WERI-Rb-1 (cell line): ENCODE data around the gene SV2C.
A peak's percentile ranks its signal among the peaks of the same experiment; 100 is the strongest.

ENCODE experiments used
- DNase-seq: peaks from one replicate; pipeline ENCODE4 v3.0.0-alpha.2; 2020
- H3K27ac ChIP-seq: fragments of 250-450 bp; sonication (Bioruptor Pico); 2 replicates; pipeline ENCODE4 v1.5.1; 2020; ENCODE audit warnings: mild to moderate bottlenecking, moderate library complexity
- H3K27me3 ChIP-seq: fragments of 250-450 bp; sonication (Bioruptor Pico); 2 replicates; pipeline ENCODE4 v1.5.1; 2021; ENCODE audit warnings: mild to moderate bottlenecking, low read depth, moderate library complexity; ENCODE audit not compliant: insufficient read depth, severe bottlenecking
- H3K36me3 ChIP-seq: fragments of 250-450 bp; sonication (Bioruptor Pico); 2 replicates; pipeline ENCODE4 v1.5.1; 2020; ENCODE audit warnings: mild to moderate bottlenecking, moderate library complexity
- H3K4me3 ChIP-seq: 2 replicates; pipeline ENCODE4 v1.5.1; 2011; ENCODE audit warnings: low read depth, mild to moderate bottlenecking, control low read depth, low read length
- H3K9me3 ChIP-seq: fragments of 250-450 bp; sonication (Bioruptor Pico); 2 replicates; pipeline ENCODE4 v1.5.1; 2021; ENCODE audit warnings: mild to moderate bottlenecking, moderate library complexity; ENCODE audit not compliant: severe bottlenecking
- TF ChIP-seq, protein P1 (sequence below): IDR thresholded peaks from 2 replicates; pipeline ENCODE4 v1.5.1; 2011; ENCODE audit warnings: low read depth, mild to moderate bottlenecking, control low read depth, inconsistent platforms, low read length

Gene SV2C

DNA sequence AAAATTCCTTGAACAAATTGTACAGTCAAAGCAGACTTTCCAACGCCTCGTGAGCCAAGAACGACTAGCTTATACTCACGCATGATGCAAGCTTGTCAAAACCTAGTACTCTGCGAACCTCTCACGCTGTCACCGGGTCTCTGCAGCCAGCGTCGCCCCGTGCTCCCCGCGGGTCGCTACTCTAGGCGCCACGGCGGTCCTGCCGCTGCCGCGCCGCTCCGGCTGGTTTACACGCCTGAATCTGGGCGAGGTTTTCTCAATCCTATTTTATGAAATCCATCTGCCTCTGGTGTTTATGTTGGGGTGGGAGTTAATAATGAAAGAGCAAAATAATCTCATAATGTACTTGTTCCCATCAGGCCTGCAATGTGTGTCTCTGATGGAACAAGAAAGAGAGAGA lies 90.9 kb downstream of the SV2C start:
- H3K27ac ChIP-seq: no peak overlapping the region
- no peaks in the 10 kb centered on the region for H3K27me3 ChIP-seq
- no peak overlapping the region for H3K4me3 ChIP-seq
- H3K9me3 ChIP-seq: no peaks in the 10 kb centered on the region
- TF ChIP-seq, protein P1, sequence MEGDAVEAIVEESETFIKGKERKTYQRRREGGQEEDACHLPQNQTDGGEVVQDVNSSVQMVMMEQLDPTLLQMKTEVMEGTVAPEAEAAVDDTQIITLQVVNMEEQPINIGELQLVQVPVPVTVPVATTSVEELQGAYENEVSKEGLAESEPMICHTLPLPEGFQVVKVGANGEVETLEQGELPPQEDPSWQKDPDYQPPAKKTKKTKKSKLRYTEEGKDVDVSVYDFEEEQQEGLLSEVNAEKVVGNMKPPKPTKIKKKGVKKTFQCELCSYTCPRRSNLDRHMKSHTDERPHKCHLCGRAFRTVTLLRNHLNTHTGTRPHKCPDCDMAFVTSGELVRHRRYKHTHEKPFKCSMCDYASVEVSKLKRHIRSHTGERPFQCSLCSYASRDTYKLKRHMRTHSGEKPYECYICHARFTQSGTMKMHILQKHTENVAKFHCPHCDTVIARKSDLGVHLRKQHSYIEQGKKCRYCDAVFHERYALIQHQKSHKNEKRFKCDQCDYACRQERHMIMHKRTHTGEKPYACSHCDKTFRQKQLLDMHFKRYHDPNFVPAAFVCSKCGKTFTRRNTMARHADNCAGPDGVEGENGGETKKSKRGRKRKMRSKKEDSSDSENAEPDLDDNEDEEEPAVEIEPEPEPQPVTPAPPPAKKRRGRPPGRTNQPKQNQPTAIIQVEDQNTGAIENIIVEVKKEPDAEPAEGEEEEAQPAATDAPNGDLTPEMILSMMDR: no peak
- H3K36me3 ChIP-seq: no peaks in the 10 kb centered on the region
- DNase-seq: no peak

DNA sequence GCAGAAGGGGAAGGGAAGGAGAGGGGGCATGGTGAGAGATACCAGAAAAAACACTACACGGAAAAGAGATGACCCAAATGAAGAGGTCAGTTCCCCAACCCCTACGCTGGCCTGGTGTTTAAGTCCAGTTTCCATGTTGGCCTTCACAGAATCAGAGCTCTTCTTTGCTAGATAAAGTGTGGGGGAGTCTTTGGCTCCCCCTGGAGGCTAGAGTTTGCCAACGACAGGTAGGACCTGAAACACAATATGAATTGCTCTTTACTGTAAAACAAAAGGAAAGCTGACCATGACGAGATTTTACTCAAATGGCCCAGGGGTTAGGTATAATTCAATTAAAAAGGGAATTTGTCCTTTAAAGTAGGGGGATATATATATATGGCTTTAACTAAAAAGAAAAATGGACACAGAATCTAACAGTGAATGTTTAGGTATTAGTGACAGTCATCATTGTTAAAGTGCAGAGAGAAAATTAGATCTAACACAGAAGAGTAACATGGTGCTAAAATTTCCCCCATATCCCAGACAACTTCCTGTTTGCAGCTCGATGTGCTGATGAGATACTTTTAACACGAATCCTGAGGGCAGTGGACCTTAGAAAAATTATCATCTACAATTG lies 92.0 kb downstream of the SV2C start:
- H3K27me3 ChIP-seq: no peaks in the 10 kb centered on the region
- H3K27ac ChIP-seq: no peak overlapping the region
- TF ChIP-seq, protein P1: peak; percentile 77
- no peak overlapping the region for H3K4me3 ChIP-seq
- DNase-seq: peak; percentile 75
- H3K36me3 ChIP-seq: no peaks in the 10 kb centered on the region
- H3K9me3 ChIP-seq: no peaks in the 10 kb centered on the region

DNA sequence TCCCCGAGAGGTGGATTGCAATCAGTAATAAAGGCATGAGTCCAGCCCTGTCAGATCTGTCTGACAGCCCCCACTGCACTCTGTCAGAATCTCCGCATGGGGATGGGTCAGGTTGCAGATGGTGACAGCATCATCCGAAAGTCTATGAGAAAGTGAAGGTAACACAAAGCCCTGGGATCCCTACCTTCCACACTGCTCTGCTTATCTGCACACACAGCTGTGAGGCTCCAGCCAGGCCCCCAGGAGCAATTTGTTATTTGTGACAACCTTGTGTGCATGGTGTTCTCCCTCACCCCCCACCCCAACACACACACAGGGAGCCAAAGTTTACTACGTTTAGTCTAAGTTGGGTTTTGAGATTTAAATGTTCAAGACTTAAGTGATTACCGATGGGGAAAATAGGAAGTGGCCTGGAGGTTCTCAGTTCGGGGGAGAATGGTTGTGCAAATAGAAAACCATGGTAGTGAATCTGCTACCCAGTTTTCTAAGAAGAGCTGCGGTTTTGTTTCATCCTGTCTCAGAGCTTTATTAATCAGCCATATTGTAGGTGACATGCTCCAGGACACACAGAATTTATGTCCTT lies 92.7 kb downstream of the SV2C start:
- no peak overlapping the region for H3K27ac ChIP-seq
- no peaks in the 10 kb centered on the region for H3K9me3 ChIP-seq
- TF ChIP-seq, protein P1: no peak
- no peaks in the 10 kb centered on the region for H3K36me3 ChIP-seq
- no peak overlapping the region for H3K4me3 ChIP-seq
- no peaks in the 10 kb centered on the region for H3K27me3 ChIP-seq
- peak; percentile 39 for DNase-seq

DNA sequence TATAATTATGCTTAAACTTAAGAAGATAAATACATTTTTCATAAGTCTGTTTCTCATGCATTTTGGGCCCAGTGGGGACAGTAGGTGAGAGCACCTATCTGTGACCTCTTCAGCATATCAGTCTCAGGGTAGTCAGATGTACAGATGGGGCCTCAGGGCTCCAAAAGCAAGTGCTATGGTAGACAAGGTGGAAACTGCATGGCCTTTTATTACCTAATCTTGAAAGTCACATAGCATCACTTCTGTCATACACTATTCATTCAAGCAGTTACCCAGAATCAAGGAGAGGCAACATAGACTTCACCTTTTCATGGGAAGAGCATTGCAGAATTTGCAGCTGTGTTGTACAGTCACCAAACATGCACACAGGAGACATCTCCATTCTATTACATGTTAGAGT lies 94.8 kb downstream of the SV2C start:
- Histone ChIP-seq H3K36me3 (no peaks in the 10 kb centered on the region), H3K4me3 (no peak overlapping the region), H3K27ac (no peak overlapping the region), H3K27me3 (no peaks in the 10 kb centered on the region), H3K9me3 (no peaks in the 10 kb centered on the region)
- TF ChIP-seq, protein P1: no peak
- no peak for DNase-seq

- Histone ChIP-seq H3K27ac (no peak overlapping the region), H3K9me3 (no peaks in the 10 kb centered on the region), H3K36me3 (no peaks in the 10 kb centered on the region), H3K4me3 (no peak overlapping the region), H3K27me3 (no peaks in the 10 kb centered on the region)
- TF ChIP-seq, protein P1: no peak
- DNase-seq: no peak
Observed at GRCh38 chr5:76178913-76179312, 95.7 kb downstream of the SV2C start.
